ENCODE measurements around the gene FCGR3B.
"Not testable (repeated sequence)": the region's sequence is repeated elsewhere in the genome, so short reads cannot be mapped to it uniquely, and the experiment has no call there.

The FCGR3B gene

GRCh38 chr1:161605024-161605423 is 26.0 kb downstream of the FCGR3B start:
- DNase-seq, result not testable (repeated sequence)

GRCh38 chr1:161597077-161597476 is 33.9 kb downstream of the FCGR3B start:
- not testable (repeated sequence) for DNase-seq

- not testable (repeated sequence) for DNase-seq
Measured at GRCh38 chr1:161595583-161595982, 35.4 kb downstream of the FCGR3B start.

GRCh38 chr1:161595173-161595572 is 35.8 kb downstream of the FCGR3B start:
- DNase-seq, result not testable (repeated sequence)

- not testable (repeated sequence) for DNase-seq
Measured at GRCh38 chr1:161594269-161594984, 36.5 kb downstream of the FCGR3B start.

- DNase-seq, result not testable (repeated sequence)
Measured at GRCh38 chr1:161593092-161593755, 37.8 kb downstream of the FCGR3B start.

GRCh38 chr1:161592586-161592985 is 38.4 kb downstream of the FCGR3B start:
- DNase-seq, result not testable (repeated sequence)

GRCh38 chr1:161589920-161590319 is 41.1 kb downstream of the FCGR3B start:
- not testable (repeated sequence) for DNase-seq

GRCh38 chr1:161589365-161589764 is 41.6 kb downstream of the FCGR3B start:
- not testable (repeated sequence) for DNase-seq

- DNase-seq, result not testable (repeated sequence)
Measured at GRCh38 chr1:161588596-161588995, 42.4 kb downstream of the FCGR3B start.

GRCh38 chr1:161582882-161583281 is 48.1 kb downstream of the FCGR3B start:
- not testable (repeated sequence) for DNase-seq

GRCh38 chr1:161580879-161581537 is 50.0 kb downstream of the FCGR3B start:
- not testable (repeated sequence) for DNase-seq

GRCh38 chr1:161579856-161580507 is 51.0 kb downstream of the FCGR3B start:
- DNase-seq, result not testable (repeated sequence)

GRCh38 chr1:161576676-161577075 is 54.3 kb downstream of the FCGR3B start:
- DNase-seq, result not testable (repeated sequence)
